Measurements from ENCODE around the gene NUCB1. TPM values are rescaled to one million over a fixed set of nuclear protein-coding genes. Genes with fewer than 3 reads are reported as not detected.
"Not testable (repeated sequence)": the region's sequence is repeated elsewhere in the genome, so short reads cannot be mapped to it uniquely, and the experiment has no call there.

Gene NUCB1
- total RNA-seq, 1 donor from 2014 or later, result 117 TPM

DNA sequence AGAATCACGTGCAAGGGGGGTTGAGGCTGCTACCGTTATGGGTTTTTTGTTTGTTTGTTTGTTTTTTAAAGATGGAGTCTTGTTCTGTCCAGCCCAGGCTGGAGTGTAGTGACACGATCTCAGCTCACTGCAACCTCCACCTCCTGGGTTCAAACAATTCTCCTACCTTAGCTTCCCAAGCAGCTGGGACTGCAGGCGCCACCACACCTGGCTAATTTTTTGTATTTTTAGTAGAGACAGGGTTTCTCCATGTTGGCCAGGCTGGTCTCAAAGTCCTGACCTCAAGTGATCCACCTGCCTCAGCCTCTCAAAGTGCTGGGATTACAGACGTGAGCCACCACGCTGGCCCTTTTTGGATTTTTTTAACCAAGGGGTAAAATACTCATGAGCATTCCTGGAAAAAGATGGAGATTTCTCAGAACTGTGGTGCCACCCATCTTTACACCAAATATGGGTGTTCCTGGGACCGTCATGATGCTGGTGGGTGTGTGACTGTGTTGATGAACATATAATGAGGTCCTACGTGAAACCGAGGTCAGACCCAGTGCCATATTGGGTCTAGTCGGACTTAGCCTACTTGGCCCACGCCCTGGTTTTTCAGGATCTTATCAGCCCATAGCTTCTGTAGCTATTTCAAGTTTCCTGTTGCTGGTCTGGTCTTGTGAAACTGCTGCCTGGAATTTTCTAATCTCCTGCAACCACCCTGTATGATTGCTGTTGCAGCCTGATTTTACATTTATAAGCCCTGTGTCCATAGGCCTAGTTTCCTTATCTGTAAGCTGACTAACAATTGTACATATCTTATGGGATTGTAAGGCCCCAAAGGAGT is 21.7 kb upstream of the NUCB1 start:
- Mint-ChIP-seq H3K27me3 (ENCODE audit: insufficient read depth) (no peaks in the 10 kb centered on the region), H3K4me3 (no peak overlapping the region), H3K4me1 (ENCODE audit: low read depth) (peaks cover 42% of the 10 kb centered on the region), H3K27ac (no peak overlapping the region), H3K9me3 (no peaks in the 10 kb centered on the region), H3K36me3 (ENCODE audit: low read depth) (peaks cover 36% of the 10 kb centered on the region)
- DNase-seq (ENCODE audit: low spot score), result no peak
- intact Hi-C loops (cut with micrococcal nuclease), result loop anchor here (10.0 kb wide), 2 partner anchors 554 to 576 kb away; partner anchors contain the start of genes ALDH16A1, EMP3 and PIH1D1

DNA sequence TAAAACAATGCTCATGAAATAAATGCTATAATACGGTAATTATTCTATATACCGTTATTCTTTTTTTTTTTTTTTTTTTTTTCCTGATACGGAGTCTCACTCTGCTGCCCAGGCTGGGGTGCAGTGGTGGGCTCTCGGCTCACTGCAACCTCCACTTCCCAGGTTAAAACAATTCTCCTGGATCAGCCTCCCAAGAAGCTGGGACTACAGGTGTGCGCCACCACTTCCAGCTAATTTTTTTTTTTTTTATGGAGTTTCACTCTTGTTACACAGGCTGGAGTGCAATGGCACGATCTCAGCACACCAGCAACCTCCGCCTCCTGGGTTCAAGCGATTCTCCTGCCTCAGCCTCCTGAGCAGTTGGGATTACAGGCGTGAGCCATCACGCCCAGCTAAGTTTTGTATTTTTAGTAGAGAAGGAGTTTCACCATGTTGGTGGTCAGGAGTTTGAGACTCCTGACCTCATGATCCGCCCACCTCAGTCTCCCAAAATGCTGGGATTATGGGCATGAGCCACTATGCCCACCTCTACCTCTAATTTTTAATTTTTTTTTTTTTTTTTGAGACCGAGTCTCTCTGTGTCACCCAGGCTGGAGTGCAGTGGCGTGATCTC is 21.0 kb upstream of the NUCB1 start:
- intact Hi-C loops (cut with micrococcal nuclease), result loop anchor here (10.0 kb wide), 2 partner anchors 554 to 576 kb away; partner anchors contain the start of genes ALDH16A1, EMP3 and PIH1D1
- peaks cover 29% of the 10 kb centered on the region for H3K36me3 Mint-ChIP-seq (ENCODE audit: low read depth)
- no peak overlapping the region for H3K4me3 Mint-ChIP-seq
- H3K9me3 Mint-ChIP-seq, result no peaks in the 10 kb centered on the region
- DNase-seq (ENCODE audit: low spot score), result no peak
- peaks cover 34% of the 10 kb centered on the region for H3K4me1 Mint-ChIP-seq (ENCODE audit: low read depth)
- H3K27ac Mint-ChIP-seq, result no peak overlapping the region
- no peaks in the 10 kb centered on the region for H3K27me3 Mint-ChIP-seq (ENCODE audit: insufficient read depth)

DNA sequence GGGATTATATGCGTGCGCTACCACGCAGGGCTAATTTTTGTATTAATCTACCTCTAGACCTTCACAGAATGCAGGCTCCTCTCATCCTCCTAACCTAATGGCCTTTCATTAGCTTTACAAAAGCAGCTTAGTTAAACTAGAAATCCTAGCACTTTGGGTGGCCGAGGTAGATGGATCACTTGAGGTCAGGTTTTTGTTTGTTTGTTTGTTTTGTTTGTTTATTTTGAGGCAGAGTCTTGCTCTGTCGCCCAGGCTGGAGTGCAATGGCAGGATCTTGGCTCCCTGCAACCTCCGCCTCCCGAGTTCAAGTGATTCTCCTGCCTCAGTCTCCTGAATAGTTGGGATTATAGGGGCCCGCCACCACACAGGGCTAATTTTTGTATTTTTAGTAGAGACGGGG is 20.4 kb upstream of the NUCB1 start:
- intact Hi-C loops (cut with micrococcal nuclease), result loop anchor here (10.0 kb wide), 2 partner anchors 555 to 575 kb away; partner anchors contain the start of genes ALDH16A1, EMP3 and PIH1D1

DNA sequence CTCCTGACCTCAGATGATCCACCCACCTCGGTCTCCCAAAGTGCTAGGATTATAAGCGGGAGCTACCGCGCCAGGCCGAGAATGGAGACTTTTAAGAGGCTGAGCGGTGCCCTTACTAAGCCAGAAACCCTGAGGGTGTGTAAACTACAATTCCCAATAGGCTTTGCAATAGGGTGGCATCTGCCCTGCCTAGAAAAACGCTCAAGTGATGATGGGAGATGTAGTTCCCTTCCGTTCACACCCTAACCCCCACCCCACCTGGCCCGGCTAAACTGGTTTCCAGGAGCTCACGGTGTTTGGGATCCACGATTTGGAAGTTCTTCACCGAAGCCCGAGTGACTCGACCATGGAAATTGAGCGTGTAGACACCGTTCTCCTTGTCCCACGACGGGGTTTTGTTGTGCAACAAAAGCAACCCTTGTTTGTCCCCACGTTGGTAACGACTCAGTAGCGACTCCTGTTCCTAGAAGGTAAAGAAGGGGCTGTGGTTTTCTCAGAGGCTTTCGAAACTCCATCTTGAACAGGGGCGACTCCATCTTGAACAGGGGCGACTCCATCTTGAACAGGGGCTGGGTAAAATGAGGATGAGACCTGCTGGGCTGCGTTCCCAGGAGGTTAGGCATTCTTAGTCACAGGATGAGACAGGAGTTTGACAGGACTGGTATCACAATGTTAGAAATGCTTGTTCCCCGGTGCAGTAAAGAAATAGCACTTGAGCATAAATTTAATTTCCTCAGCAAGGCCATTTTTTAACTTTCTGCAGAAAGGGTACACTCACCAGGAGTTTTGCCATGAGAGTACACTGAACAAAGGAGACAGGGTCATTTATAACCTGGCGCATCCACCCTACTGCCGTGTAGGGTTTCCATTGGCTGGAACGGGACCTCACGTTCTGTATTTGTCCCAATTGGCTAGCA is 18.1 kb upstream of the NUCB1 start:
- Mint-ChIP-seq H3K4me3 (no peak overlapping the region), H3K27ac (no peak overlapping the region), H3K36me3 (ENCODE audit: low read depth) (peaks cover 10% of the 10 kb centered on the region), H3K27me3 (ENCODE audit: insufficient read depth) (no peaks in the 10 kb centered on the region), H3K4me1 (ENCODE audit: low read depth) (peaks cover 12% of the 10 kb centered on the region), H3K9me3 (no peaks in the 10 kb centered on the region)
- no peak for DNase-seq (ENCODE audit: low spot score)
- intact Hi-C loops (cut with micrococcal nuclease), result no loop called here

More for the DNA sequence above, 20.4 kb upstream of the NUCB1 start:
- not testable (repeated sequence) for H3K27me3 Mint-ChIP-seq (ENCODE audit: insufficient read depth); H3K4me3 Mint-ChIP-seq; H3K9me3 Mint-ChIP-seq; H3K27ac Mint-ChIP-seq; DNase-seq (ENCODE audit: low spot score)
- peaks cover 29% of the 10 kb centered on the region for H3K4me1 Mint-ChIP-seq (ENCODE audit: low read depth)
- peaks cover 23% of the 10 kb centered on the region for H3K36me3 Mint-ChIP-seq (ENCODE audit: low read depth)

DNA sequence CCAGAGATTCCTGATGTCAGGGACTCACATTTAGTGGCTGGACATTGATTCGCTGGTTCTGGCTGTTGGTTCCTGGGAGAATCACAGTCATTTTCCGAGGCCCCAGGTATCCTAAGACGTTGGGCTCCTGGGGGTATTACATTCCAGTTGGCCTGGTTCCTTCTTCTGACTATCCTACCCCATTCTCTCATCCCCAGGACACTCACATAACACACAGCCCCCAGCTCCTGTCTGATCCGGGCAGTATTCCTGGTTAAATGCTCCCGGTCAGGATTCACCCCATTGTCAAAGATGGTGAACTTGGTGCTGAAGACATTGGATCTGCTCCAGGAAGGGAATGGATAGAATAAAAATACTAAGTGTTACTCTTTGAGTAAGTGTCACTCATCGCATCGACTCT is 16.4 kb upstream of the NUCB1 start:
- Mint-ChIP-seq H3K36me3 (ENCODE audit: low read depth) (no peaks in the 10 kb centered on the region), H3K4me1 (ENCODE audit: low read depth) (peaks cover under 1% of the 10 kb centered on the region), H3K27me3 (ENCODE audit: insufficient read depth) (no peaks in the 10 kb centered on the region), H3K4me3 (no peak overlapping the region), H3K9me3 (no peaks in the 10 kb centered on the region), H3K27ac (no peak overlapping the region)
- intact Hi-C loops (cut with micrococcal nuclease), result no loop called here
- DNase-seq (ENCODE audit: low spot score), result no peak

DNA sequence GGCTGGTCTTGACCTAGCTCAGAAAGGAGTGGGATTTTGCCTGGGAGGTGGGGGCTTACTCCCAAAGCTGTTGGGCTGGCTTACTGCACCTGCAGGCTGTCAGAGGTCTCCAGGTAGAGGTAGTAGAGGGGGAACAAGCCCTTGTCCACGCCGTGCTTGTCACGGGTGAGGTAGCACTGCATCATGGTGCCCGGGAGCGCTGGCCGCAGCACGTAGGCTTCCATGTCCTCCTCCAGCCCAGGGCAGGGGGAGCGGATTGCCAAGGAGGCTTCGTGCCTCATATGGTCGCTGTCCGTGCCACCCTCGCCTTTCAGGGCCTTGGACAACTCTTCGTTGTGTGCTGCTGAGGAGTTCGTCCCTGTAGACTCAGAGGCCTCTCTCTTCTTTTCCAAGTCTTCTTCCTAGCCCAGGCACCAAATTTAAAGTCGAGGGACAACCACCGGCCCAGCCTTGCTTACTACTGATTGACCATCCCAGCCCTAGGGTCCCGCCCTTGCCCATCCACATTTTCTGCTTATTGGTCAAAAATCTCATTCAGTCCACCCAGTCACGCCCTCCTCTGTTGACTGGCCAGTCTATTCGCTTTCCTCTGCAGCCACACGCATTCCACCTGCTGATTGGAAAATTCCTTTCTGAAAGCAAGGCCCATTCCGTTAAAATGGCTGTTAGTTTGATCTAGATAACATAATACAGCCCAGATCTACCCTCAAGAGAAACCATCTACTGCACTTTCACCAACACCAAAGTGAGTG is 12.1 kb upstream of the NUCB1 start:
- no peak overlapping the region for H3K4me3 Mint-ChIP-seq
- peaks cover 2% of the 10 kb centered on the region for H3K27me3 Mint-ChIP-seq (ENCODE audit: insufficient read depth)
- DNase-seq (ENCODE audit: low spot score), result no peak
- no peaks in the 10 kb centered on the region for H3K36me3 Mint-ChIP-seq (ENCODE audit: low read depth)
- H3K27ac Mint-ChIP-seq, result no peak overlapping the region
- intact Hi-C loops (cut with micrococcal nuclease), result no loop called here
- no peaks in the 10 kb centered on the region for H3K4me1 Mint-ChIP-seq (ENCODE audit: low read depth)
- H3K9me3 Mint-ChIP-seq, result no peaks in the 10 kb centered on the region

DNA sequence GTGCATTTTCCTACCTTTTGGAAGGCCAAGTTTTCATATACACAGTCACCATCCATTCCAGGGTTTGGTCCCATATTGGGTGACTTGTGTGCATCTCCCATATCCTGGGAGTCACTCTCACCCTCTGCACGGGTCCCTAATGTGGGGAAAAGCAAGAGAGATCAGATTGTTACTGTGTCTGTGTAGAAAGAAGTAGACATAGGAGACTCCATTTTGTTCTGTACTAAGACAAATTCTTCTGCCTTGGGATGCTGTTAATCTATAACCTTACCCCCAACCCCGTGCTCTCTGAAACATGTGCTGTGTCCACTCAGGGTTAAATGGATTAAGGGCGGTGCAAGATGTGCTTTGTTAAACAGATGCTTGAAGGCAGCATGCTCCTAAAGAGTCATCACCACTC is 10.6 kb upstream of the NUCB1 start:
- H3K27ac Mint-ChIP-seq; H3K36me3 Mint-ChIP-seq (ENCODE audit: low read depth); H3K4me3 Mint-ChIP-seq; H3K4me1 Mint-ChIP-seq (ENCODE audit: low read depth); H3K9me3 Mint-ChIP-seq; intact Hi-C loops (cut with micrococcal nuclease); DNase-seq (ENCODE audit: low spot score): not testable (repeated sequence)
- peaks cover 13% of the 10 kb centered on the region for H3K27me3 Mint-ChIP-seq (ENCODE audit: insufficient read depth)

DNA sequence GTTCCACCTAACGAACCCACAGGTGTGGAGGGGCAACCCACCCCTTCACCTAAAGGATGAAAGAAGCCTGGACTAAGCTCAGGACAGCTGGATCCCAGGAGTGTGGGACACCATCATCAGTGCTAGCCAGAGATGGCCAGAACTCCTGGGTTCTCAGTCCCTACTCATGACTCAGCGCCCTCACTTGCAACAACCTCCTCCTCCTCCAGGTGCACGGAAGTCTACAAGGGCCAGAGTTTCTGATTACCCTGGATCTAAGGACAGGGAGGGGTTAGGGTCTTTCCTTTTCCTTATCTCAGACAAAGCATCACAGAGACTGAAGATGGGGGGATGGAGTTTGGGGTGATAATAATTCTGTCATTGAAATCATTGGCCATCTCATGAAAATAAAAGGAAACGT is 9.6 kb upstream of the NUCB1 start:
- no peaks in the 10 kb centered on the region for H3K9me3 Mint-ChIP-seq
- no peaks in the 10 kb centered on the region for H3K4me1 Mint-ChIP-seq (ENCODE audit: low read depth)
- H3K4me3 Mint-ChIP-seq, result no peak overlapping the region
- DNase-seq (ENCODE audit: low spot score), result no peak
- no peaks in the 10 kb centered on the region for H3K36me3 Mint-ChIP-seq (ENCODE audit: low read depth)
- intact Hi-C loops (cut with micrococcal nuclease), result no loop called here
- H3K27me3 Mint-ChIP-seq (ENCODE audit: insufficient read depth), result peaks cover 18% of the 10 kb centered on the region
- no peak overlapping the region for H3K27ac Mint-ChIP-seq

DNA sequence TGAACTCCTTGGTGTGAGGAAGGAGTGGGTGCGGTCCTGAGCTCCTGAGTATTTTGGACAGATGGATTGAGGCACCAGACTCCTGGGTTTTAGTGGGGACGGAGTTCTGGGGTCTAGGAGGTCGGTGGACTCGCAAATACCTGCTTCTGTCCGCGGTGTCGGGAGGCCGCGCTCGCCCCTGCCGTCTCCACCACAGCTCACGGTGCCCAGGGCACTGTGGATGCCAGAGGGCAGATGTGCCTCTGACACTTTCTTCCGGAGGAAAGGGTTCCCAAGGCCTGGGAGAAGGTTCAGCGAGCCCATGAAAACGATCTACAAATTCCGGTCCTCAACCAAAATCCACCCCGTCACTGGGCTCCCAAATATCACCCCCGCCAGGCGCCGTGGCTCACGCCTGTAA is 4.9 kb upstream of the NUCB1 start:
- no peak overlapping the region for H3K27ac Mint-ChIP-seq
- H3K4me1 Mint-ChIP-seq (ENCODE audit: low read depth), result peaks cover 14% of the 10 kb centered on the region
- no peak for DNase-seq (ENCODE audit: low spot score)
- H3K36me3 Mint-ChIP-seq (ENCODE audit: low read depth), result peaks cover 2% of the 10 kb centered on the region
- H3K4me3 Mint-ChIP-seq, result no peak overlapping the region
- peaks cover 22% of the 10 kb centered on the region for H3K27me3 Mint-ChIP-seq (ENCODE audit: insufficient read depth)
- H3K9me3 Mint-ChIP-seq, result no peaks in the 10 kb centered on the region
- intact Hi-C loops (cut with micrococcal nuclease), result no loop called here

DNA sequence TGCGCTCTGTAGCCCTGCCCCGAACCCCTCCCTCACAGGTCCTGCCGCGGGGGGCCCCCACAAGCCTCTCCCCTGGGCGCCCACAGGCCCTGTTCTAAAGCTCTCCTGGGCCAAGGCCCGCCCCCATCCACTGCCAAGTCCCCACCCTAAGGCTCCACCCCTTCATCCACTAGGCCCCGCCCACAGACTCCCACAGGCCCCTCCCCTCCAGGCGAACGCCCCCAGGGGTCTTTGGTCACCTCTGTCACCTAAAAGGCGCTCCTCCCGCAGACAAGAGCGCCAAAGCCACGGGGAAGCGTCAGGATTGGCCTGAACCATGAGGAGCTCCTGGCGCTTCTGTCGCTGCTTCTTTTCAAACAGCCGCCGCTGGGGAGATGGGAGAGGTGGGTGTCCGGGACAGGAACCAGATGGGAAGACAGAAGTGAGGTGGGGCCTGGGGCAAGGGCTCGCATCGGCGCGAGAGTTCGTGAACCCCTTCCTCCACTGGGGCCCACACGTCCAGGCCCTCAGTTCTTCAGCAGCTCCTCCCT is 3.9 kb upstream of the NUCB1 start:
- intact Hi-C loops (cut with micrococcal nuclease), result no loop called here
- Mint-ChIP-seq H3K4me3 (no peak overlapping the region), H3K4me1 (ENCODE audit: low read depth) (peaks cover 19% of the 10 kb centered on the region), H3K27me3 (ENCODE audit: insufficient read depth) (peaks cover 22% of the 10 kb centered on the region), H3K27ac (no peak overlapping the region), H3K36me3 (ENCODE audit: low read depth) (peaks cover 6% of the 10 kb centered on the region), H3K9me3 (no peaks in the 10 kb centered on the region)
- DNase-seq (ENCODE audit: low spot score), result no peak

DNA sequence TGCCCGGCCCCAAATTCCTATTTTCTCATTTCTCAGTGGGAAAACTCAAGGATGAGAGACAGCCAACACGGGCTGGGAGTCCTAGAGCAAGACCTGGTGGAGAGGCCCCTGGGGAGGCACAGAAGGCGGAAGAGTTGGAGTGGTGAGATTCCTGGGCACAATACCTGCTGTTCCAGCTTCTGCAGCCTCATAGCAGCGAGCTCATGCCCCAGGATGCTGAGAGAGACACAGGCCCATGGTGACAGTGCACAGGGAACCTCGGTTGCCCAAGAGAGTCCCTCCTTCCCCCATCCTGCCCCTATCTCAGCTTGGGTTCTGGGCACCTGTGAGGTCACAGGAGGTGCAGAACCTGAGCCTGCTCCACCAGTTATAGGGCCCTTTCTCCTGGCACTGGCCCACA is 2.9 kb upstream of the NUCB1 start:
- no peaks in the 10 kb centered on the region for H3K9me3 Mint-ChIP-seq
- no peak overlapping the region for H3K4me3 Mint-ChIP-seq
- H3K4me1 Mint-ChIP-seq (ENCODE audit: low read depth), result peaks cover 27% of the 10 kb centered on the region
- no peak overlapping the region for H3K27ac Mint-ChIP-seq
- intact Hi-C loops (cut with micrococcal nuclease), result no loop called here
- H3K36me3 Mint-ChIP-seq (ENCODE audit: low read depth), result peaks cover 8% of the 10 kb centered on the region
- H3K27me3 Mint-ChIP-seq (ENCODE audit: insufficient read depth), result peaks cover 22% of the 10 kb centered on the region
- DNase-seq (ENCODE audit: low spot score), result no peak

DNA sequence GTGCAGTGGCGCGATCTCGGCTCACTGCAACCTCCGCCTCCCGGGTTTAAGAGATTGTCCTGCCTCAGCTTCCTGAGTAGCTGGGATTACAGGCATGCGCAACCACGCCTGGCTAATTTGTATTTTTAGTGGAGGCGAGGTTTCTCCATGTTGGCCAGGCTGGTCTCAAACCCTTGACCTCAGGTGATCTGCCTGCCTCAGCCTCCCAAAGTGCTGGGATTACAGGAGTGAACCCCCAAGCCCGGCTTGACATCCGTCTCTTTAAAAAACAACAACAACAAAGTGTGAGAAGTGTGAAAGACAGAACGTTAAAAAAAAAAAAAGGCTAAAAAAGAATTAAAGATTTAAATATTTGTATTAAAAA is 744 bp upstream of the NUCB1 start:
- Mint-ChIP-seq H3K27ac (peak overlapping the region; percentile 82), H3K36me3 (ENCODE audit: low read depth) (peaks cover 20% of the 10 kb centered on the region), H3K4me3 (peak overlapping the region; percentile 56), H3K27me3 (ENCODE audit: insufficient read depth) (peaks cover 10% of the 10 kb centered on the region), H3K4me1 (ENCODE audit: low read depth) (peaks cover 32% of the 10 kb centered on the region)
- DNase-seq (ENCODE audit: low spot score); H3K9me3 Mint-ChIP-seq; intact Hi-C loops (cut with micrococcal nuclease): not testable (repeated sequence)

Measured in activated T-helper 1 cell treated with anti-CD3 and anti-CD28 coated beads, Interleukin-12 subunit alpha, Interleukin-12 subunit beta, Interleukin-2, Interleukin-4 antibody, amounts not matched to agents 30 ng/mL and 10 ng/mL and 1 ng/mL, durations not matched to agents 14 hours and 24 hours and 36 hours (primary cell).